Measurements from ENCODE around the gene APPL1.

Gene APPL1

DNA sequence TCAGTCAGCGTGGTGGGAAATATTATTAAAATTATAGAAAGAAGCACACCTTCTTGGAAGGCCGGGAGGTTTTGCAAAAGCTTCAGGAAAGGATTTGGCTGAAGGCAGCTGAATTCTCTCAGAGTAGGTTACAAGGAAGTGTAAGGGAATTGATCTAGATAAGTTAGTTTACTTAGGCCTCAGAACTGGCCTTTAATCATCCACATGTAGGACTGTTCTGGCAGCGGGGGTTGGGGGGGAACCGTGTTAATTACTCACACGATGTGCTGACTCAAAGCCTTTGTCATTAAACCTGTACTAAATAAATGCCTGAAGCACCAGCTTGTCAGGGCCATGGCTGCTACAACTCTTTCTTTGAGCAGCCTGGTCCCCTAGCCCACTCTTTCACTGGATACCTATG, 52.2 kb downstream of the APPL1 start:
- H3K4me1 ChIP-seq = no peaks in the 10 kb centered on the region
- no peaks in the 10 kb centered on the region for H3K9me3 ChIP-seq
- no peak overlapping the region for H3K4me3 ChIP-seq (ENCODE audit: low read depth, low read length)
- no peaks in the 10 kb centered on the region for H3K27me3 ChIP-seq
- TF ChIP-seq, protein P1, sequence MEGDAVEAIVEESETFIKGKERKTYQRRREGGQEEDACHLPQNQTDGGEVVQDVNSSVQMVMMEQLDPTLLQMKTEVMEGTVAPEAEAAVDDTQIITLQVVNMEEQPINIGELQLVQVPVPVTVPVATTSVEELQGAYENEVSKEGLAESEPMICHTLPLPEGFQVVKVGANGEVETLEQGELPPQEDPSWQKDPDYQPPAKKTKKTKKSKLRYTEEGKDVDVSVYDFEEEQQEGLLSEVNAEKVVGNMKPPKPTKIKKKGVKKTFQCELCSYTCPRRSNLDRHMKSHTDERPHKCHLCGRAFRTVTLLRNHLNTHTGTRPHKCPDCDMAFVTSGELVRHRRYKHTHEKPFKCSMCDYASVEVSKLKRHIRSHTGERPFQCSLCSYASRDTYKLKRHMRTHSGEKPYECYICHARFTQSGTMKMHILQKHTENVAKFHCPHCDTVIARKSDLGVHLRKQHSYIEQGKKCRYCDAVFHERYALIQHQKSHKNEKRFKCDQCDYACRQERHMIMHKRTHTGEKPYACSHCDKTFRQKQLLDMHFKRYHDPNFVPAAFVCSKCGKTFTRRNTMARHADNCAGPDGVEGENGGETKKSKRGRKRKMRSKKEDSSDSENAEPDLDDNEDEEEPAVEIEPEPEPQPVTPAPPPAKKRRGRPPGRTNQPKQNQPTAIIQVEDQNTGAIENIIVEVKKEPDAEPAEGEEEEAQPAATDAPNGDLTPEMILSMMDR (IDR thresholded peaks at IDR 0.05; ENCODE audit: low read depth, low read length) = no peak
- H3K36me3 ChIP-seq = no peaks in the 10 kb centered on the region
- DNase-seq = no peak

DNA sequence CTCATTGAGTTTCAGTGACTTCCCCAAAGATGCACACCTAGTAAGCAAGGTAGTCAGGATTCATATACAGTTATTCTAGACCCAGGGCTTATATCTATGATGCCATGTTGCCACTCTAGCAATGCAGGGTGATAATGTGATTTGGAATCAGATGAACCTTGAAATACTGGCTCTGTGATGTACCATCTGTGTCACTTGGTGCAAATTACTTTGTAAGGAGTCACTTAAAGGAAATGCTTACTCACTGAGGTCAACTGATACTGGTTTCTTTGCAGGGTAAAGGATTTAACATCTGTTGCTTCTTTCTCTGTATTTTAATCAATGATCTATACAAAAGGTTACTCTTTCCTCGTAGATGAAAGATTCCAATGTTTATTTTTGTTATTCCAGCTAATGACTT, 54.2 kb downstream of the APPL1 start:
- no peak for DNase-seq
- H3K4me3 ChIP-seq (ENCODE audit: low read depth, low read length) = no peak overlapping the region
- TF ChIP-seq, protein P1 (IDR thresholded peaks at IDR 0.05; ENCODE audit: low read depth, low read length) = no peak

DNA sequence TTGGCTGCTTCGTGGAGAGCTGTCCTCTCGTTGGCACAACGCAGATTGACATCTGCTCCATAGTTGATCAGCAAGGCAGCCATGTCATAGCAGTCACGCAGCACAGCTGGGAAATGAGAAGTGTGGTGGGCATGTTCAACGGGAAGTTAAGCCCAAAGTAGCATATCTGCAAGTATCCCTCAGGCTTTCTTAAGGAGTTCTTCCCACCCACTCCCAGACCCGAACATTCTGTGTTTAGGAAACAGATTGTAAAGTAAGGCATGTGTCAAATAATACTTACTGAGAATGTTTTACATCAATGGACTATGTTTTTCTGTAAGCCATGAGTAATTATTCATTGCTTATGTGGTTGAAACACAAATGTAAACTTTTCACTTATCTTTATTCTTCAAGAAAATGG, 55.8 kb downstream of the APPL1 start:
- H3K4me3 ChIP-seq (ENCODE audit: low read depth, low read length) = no peak overlapping the region
- H3K27me3 ChIP-seq = no peaks in the 10 kb centered on the region
- no peaks in the 10 kb centered on the region for H3K9me3 ChIP-seq
- H3K36me3 ChIP-seq = no peaks in the 10 kb centered on the region
- no peaks in the 10 kb centered on the region for H3K4me1 ChIP-seq
- TF ChIP-seq, protein P1 (IDR thresholded peaks at IDR 0.05; ENCODE audit: low read depth, low read length) = no peak
- DNase-seq = no peak

More for the DNA sequence above, 54.2 kb downstream of the APPL1 start:
- no peaks in the 10 kb centered on the region for H3K9me3 ChIP-seq
- no peaks in the 10 kb centered on the region for H3K36me3 ChIP-seq
- H3K4me1 ChIP-seq = no peaks in the 10 kb centered on the region
- H3K27me3 ChIP-seq = no peaks in the 10 kb centered on the region

DNA sequence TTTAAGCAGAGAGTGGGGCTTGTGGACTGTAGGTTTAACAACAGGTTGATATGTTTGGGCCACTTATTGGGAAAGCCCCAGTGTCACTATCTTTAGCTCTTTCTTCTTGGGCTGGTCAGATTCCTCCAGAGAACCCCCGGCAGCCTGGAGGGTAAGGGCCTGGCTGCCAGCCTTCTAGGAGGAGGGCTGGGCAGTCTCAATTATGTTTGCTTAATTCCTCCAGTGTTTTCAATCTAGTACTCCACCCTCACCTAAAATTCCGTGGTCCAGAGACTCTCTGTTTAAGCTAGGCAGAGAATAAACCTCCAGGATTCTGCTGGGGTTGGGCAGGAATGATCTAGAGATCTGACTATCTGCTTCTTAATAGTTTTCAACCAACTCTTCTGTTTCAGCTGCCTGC, 59.7 kb downstream of the APPL1 start:
- Histone ChIP-seq H3K36me3 (no peaks in the 10 kb centered on the region), H3K4me1 (no peaks in the 10 kb centered on the region), H3K4me3 (ENCODE audit: low read depth, low read length) (no peak overlapping the region), H3K27me3 (no peaks in the 10 kb centered on the region; the same call in 1 of the 2 replicates), H3K9me3 (no peaks in the 10 kb centered on the region)
- no peak for DNase-seq
- TF ChIP-seq, protein P1 (IDR thresholded peaks at IDR 0.05; ENCODE audit: low read depth, low read length) = no peak

- H3K9me3 ChIP-seq = no peaks in the 10 kb centered on the region
- no peak for DNase-seq
- H3K4me3 ChIP-seq (ENCODE audit: low read depth, low read length) = no peak overlapping the region
- H3K4me1 ChIP-seq = no peaks in the 10 kb centered on the region
- TF ChIP-seq, protein P1 (IDR thresholded peaks at IDR 0.05; ENCODE audit: low read depth, low read length) = no peak
- H3K27me3 ChIP-seq = no peaks in the 10 kb centered on the region; the same call in 1 of the 2 replicates
- H3K36me3 ChIP-seq = no peaks in the 10 kb centered on the region
Measured at GRCh38 chr3:57288403-57288802, 60.9 kb downstream of the APPL1 start.

DNA sequence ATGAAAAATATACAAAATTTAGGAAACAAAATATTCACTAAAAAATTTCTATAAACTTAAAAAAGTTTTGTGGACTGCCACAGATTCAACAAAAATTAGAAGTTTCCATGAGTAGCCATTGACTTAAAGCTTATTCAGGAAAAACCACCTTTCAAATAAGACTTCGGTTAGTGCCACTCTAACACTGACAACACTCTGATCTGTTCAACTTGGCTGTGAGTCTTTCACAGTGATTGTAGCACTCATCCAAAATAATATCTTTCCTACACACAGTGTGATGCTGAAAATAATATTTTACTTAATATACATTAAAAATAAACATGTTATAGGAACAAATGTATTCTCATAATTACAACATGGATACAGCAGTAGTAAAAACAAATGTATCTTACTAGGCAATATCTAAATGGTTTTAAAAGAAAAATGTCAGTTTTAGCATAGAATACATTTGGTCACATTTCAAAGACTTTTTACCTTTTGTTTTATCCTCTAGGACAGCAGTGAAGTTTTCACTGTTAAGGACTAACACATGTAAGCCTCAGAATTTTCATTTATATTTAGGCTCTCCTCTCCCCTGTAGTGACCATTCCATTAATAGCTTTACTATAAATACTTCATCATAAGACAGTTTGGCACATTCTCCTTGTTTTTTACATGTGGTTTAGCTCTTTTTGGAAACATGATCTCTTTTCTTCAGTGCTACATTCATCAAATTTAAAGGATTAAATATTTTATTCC, 64.8 kb downstream of the APPL1 start, which contains the start of gene ASB14:
Gene ASB14, minus strand, starts transcription at position 527 of the 738 bp plus-strand sequence. CDS start 652 bp downstream, outside the sequence.
- Histone ChIP-seq H3K27me3 (no peaks in the 10 kb centered on the region; the same call in 1 of the 2 replicates), H3K36me3 (no peaks in the 10 kb centered on the region), H3K4me3 (ENCODE audit: low read depth, low read length) (no peak within 1 kb of the TSS), H3K9me3 (no peaks in the 10 kb centered on the region), H3K4me1 (no peaks in the 10 kb centered on the region)
- no peak for DNase-seq
- TF ChIP-seq, protein P1 (IDR thresholded peaks at IDR 0.05; ENCODE audit: low read depth, low read length) = no peak
